Measurements from ENCODE around the gene ATE1.

ATE1 gene

DNA sequence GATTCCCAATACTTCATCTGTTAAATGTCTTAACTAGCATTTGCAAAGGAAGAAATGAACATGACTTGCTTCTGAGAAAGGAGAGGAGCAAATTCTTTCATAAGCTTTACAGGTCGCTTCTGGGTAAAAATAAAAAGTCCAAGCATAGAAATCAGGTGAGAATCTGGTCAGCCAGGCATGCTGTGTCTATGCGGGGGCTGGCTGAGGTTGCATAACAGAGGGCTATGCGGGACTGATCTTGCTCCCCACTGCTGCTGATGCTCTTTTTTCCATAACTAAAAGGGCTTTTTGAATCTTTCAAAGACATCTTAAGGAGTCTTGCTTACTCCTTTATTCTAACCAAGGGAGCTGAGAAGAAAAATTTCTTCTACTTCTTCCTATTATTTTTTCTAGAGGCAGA, 236.9 kb downstream of the ATE1 start:
- H3K27me3 Mint-ChIP-seq: peaks cover 6% of the 10 kb centered on the region
- no peaks in the 10 kb centered on the region for H3K4me1 Mint-ChIP-seq (ENCODE audit: low read depth)
- H3K4me3 Mint-ChIP-seq: no peak overlapping the region
- no peak overlapping the region for H3K27ac Mint-ChIP-seq
- no peaks in the 10 kb centered on the region for H3K9me3 Mint-ChIP-seq (ENCODE audit: low read depth)
- H3K36me3 Mint-ChIP-seq: no peaks in the 10 kb centered on the region
